Left ventricle myocardium inferior (tissue), 1 donor: ENCODE data around the gene CCNG2. TPM values are rescaled to one million over a fixed set of nuclear protein-coding genes. Genes with fewer than 3 reads are reported as not detected.

Experiments used
- DNase-seq: peaks from one replicate; pipeline ENCODE4 v3.0.0-alpha.2; 2020
- H3K27ac ChIP-seq: fragments of 200-600 bp; replicated peaks from 2 replicates; pipeline ENCODE4 v1.8.0; 2021
- H3K27me3 ChIP-seq: fragments of 200-600 bp; 2 replicates; pipeline ENCODE4 v1.8.0; 2021; ENCODE audit warnings: low read depth
- H3K36me3 ChIP-seq: fragments of 200-600 bp; 2 replicates; pipeline ENCODE4 v1.8.0; 2021
- H3K4me1 ChIP-seq: fragments of 200-600 bp; 2 replicates; pipeline ENCODE4 v1.8.0; 2021
- H3K4me3 ChIP-seq: fragments of 200-600 bp; 2 replicates; pipeline ENCODE4 v1.8.0; 2021; ENCODE audit warnings: mild to moderate bottlenecking, moderate library complexity
- H3K9me3 ChIP-seq: fragments of 200-600 bp; replicated peaks from 2 replicates; pipeline ENCODE4 v1.8.0; 2021
- CTCF ChIP-seq: fragments of 200-600 bp; IDR thresholded peaks from 2 replicates; pipeline ENCODE4 v1.8.0; 2021; ENCODE audit warnings: antibody characterized with exemption, mild to moderate bottlenecking, borderline replicate concordance
- intact Hi-C: fragments of 100-400 bp; cut with micrococcal nuclease; formaldehyde crosslinking; loops from one replicate; pipeline ENCODE4 v1.11.0; 2022
- total RNA-seq: library from RNA; stranded (reverse); fragmentation: NEBNext Ultra II Directional; extraction: Animal tissue kit (Norgen Biotek cat#: 25700); gene quantifications from one replicate; pipeline ENCODE4 v1.2.1, GENCODE V29; 2021
- donor health status: DM: no; HTN: yes; CAD: no; lungs with severe emphysema.

Gene CCNG2
- total RNA-seq, 1 donor from 2014 or later = 8.5 TPM

GRCh38 chr4:77176640-77177039, 19.6 kb downstream of the CCNG2 start:
- intact Hi-C loops = no loop called here
- no peak for TF ChIP-seq CTCF
- peaks cover 5% of the 10 kb centered on the region for H3K4me1 ChIP-seq
- peaks cover 7% of the 10 kb centered on the region for H3K27me3 ChIP-seq
- H3K27ac ChIP-seq = no peak overlapping the region
- no peaks in the 10 kb centered on the region for H3K36me3 ChIP-seq
- no peaks in the 10 kb centered on the region for H3K9me3 ChIP-seq
- no peak overlapping the region for H3K4me3 ChIP-seq
- no peak for DNase-seq

- Histone ChIP-seq H3K27ac (no peak overlapping the region), H3K36me3 (no peaks in the 10 kb centered on the region)
Measured at GRCh38 chr4:77177199-77177598, 20.2 kb downstream of the CCNG2 start.

DNA sequence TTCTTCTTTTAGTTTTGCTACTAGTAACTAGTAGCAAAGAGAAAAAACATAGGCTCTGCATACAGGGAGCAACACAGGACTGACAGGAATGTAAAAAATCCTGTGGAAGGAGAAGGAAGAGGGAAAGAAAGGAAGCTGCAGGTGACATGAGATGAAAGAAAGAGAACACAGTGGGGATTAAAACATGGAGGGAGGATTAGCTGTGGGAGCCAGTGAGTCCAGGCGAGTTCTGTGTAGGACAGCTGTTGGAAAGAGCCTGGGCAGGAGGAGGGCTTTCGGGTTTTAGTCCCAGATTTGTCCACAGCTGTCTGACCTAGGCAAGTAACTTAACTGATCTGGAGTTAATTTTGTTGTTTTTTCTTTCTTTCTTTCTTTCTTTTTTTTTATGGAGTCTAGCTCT, 21.6 kb downstream of the CCNG2 start:
- DNase-seq = no peak
- no peaks in the 10 kb centered on the region for H3K4me1 ChIP-seq
- H3K27ac ChIP-seq = no peak overlapping the region
- H3K9me3 ChIP-seq = no peaks in the 10 kb centered on the region
- TF ChIP-seq CTCF = no peak
- intact Hi-C loops = no loop called here
- H3K36me3 ChIP-seq = no peaks in the 10 kb centered on the region
- peaks cover 7% of the 10 kb centered on the region for H3K27me3 ChIP-seq
- no peak overlapping the region for H3K4me3 ChIP-seq

More at GRCh38 chr4:77177199-77177598, 20.2 kb downstream of the CCNG2 start:
- Histone ChIP-seq H3K27me3 (peaks cover 7% of the 10 kb centered on the region), H3K4me3 (no peak overlapping the region), H3K9me3 (no peaks in the 10 kb centered on the region), H3K4me1 (no peaks in the 10 kb centered on the region)
- TF ChIP-seq CTCF = no peak
- DNase-seq = no peak
- intact Hi-C loops = no loop called here

DNA sequence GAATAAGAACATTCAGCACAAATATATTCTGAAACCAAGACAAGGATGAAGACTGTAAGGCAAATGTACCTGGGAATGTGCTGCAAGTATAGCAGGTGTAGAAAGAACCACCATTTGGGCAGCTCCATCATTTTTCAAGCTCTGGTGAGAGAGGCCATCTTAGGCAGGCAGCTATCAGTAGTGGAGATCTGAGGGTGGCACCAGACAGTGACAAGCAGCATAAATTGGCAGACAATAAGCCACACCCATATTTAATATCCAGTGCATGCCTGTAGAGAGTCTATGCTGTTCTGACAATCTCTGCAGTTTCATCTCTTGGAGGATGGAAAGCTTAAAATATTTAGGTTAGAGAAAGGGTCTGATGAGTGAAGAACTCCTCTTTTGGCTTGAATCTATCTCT, 22.5 kb downstream of the CCNG2 start:
- intact Hi-C loops = no loop called here
- Histone ChIP-seq H3K9me3 (no peaks in the 10 kb centered on the region), H3K4me1 (no peaks in the 10 kb centered on the region), H3K36me3 (no peaks in the 10 kb centered on the region), H3K27me3 (peaks cover 7% of the 10 kb centered on the region), H3K4me3 (no peak overlapping the region), H3K27ac (no peak overlapping the region)
- no peak for DNase-seq
- no peak for TF ChIP-seq CTCF

- no peak overlapping the region for H3K27ac ChIP-seq
- TF ChIP-seq CTCF = no peak
- no peaks in the 10 kb centered on the region for H3K9me3 ChIP-seq
- H3K27me3 ChIP-seq = peaks cover 2% of the 10 kb centered on the region
- intact Hi-C loops = no loop called here
- H3K4me3 ChIP-seq = no peak overlapping the region
- H3K4me1 ChIP-seq = peaks cover 7% of the 10 kb centered on the region
- no peak for DNase-seq
- H3K36me3 ChIP-seq = no peaks in the 10 kb centered on the region
Measured at GRCh38 chr4:77181720-77182119, 24.7 kb downstream of the CCNG2 start.

GRCh38 chr4:77183777-77184420, 26.9 kb downstream of the CCNG2 start:
- H3K4me1 ChIP-seq = peaks cover 7% of the 10 kb centered on the region
- no peaks in the 10 kb centered on the region for H3K36me3 ChIP-seq
- H3K27me3 ChIP-seq = no peaks in the 10 kb centered on the region
- TF ChIP-seq CTCF = no peak
- no peak overlapping the region for H3K27ac ChIP-seq
- H3K9me3 ChIP-seq = no peaks in the 10 kb centered on the region
- H3K4me3 ChIP-seq = no peak overlapping the region
- DNase-seq = no peak
- intact Hi-C loops = no loop called here
